Activated CD4-positive, CD25-positive, alpha-beta regulatory T cell treated with anti-CD3 and anti-CD28 coated beads, Interleukin-2, amount 50 U/mL, for 24 hours (primary cell): Measurements from ENCODE around the gene NCOR2.

ENCODE experiments used
- ATAC-seq, 2 donors: fragments of 150-1000 bp; cut with Tn5 transposase; one replicate each; pipeline ENCODE4 v1.10.0; 2021; ENCODE audit warnings: mild to moderate bottlenecking in 1 of 2, moderate library complexity in 1 of 2

The NCOR2 gene

DNA sequence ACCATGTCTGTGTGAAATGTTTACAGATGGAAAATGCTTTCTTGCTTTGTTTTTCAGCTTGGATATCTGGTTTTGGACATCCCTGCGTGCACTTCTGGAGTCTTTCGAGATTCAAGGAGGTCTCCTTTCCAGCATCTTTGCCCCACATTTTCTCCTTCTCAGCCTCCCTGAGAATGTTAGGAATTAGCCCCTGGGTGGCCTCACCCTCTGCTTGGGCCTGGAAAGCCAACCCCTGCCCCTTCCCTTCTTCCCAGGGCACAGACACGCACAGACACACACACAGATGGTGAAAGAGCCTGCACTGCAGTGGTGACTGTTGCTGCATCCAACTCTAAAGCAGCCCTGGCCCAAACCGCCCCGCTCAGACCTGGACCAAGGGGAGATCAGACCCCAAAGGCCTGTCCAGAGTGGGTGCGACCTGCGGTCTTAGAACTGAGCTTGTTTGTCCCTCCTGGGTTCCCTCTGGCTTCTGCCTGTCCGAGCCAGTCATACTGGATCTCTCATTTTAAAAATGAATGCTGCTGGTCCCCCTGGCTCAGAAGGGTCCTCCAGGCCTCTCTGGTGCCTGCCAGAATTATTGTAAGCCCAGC lies 8.7 kb upstream of the NCOR2 start:
- no peak for ATAC-seq

DNA sequence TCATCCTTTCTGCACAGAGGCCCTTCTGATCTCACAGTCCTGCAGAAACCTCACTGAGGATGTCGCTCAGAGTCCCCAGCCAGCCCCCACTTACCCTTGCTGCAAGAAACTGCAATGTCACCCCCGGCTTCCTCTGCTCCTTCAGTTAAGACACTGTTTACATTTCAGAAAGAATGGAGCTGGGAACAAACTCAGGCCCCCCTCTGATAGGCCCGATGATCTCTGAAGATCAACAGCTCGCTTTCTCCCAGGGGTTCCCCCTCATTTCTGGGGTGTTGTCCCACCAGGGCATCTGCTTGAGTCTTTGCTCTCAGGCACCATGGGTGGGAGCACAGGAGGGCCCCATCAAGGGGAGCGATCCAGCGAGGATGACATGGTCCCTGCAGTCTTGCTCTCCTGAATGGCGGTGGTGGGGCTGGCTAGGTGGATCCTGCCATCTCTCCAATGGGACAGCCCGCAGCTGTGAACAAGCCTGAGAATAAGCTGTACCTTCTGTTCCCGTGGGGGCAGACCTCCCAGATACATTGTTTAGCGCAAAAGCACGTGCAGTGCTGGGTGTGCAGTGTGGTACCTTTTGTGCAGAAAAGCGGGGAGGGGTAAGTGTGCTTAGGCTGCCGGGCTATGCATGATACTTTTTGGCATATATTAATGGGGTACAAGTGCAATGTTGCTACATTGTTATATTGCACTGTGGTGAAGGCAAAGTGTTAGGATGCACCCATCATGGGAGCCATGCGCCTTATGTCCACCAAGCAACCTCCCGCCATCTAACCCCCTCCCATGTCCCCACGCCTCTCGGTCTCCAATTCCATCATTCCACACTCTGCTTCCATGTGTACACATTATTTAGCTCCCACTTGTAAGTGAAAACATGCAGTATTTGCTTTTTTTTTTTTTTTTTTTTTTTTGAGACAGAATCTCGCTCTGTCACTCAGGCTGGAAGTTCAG lies 6.7 kb upstream of the NCOR2 start:
- no peak for ATAC-seq

DNA sequence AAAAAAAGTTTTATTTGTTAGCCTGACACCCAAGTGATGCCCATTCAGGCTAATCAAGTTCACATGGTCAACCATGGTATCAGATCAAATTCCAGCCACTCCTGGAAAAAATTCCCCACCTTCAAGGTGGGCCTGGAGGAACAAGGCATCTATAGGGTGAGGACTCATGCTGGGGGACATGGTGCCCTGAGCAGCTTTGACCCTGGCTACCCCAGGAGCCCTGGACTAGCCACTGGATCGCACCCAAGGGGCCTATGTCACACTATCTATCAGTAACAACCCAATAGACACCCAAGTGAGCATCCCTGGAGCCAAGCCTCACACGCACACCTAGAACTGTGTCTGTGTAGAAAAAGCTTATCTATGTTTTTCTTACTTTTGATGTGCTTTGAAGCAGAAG lies 4.1 kb upstream of the NCOR2 start:
- no peak for ATAC-seq

DNA sequence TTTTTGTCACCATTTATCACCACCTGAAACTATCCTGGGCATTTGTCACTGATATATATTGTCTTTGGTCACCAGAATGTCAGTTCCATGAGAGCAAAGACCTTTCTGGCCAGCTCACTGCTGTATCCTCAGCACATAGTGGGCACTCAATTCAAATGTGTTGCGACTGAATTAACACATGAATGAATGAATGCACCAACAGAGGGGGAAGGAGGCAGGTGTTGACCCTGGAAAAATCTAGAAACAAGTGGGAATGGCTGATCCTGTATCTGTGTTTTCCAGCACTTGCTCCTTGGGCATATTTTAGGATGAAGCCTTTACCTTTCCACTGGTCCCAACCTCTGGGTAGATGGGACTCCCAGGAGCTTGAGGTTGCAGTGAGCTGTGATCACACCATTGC lies 3.4 kb upstream of the NCOR2 start:
- ATAC-seq: no peak

DNA sequence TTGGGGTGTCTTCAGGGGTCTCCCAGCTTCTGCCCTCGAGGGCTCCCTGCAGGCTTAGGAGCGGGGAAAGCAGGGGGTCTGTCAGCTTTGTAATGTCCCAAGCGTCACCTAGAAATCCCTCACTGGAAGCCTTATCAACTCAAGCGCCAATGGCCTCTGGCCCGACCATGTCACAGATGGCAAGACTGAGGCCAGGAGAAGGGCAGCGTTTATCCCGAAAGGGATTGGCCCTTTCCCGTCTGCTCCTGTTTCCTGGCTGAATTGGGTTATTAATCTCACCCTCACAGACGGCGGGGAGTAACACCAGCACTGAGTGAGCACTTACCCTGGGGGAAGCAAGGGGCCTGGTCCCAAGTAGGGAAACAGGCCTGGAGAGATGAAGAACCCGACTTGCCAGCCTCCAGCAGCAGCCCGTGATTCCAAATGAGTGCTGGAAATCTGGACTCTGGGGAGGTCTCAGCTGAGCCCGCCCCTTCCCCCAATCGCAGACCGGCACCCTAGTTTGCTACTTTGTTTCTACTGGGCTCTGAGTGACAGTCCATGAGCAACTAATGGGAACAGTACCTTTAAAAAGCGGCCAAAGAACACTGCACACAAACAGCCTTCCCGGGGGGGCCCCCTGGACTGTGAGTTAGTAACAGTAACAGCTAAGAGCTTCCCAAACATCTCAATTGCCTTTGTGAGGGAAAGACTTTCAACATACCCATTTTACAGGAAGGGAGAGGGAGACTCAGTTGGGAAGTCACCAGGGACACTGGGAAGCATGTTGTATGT lies 2.1 kb upstream of the NCOR2 start:
- no peak for ATAC-seq

DNA sequence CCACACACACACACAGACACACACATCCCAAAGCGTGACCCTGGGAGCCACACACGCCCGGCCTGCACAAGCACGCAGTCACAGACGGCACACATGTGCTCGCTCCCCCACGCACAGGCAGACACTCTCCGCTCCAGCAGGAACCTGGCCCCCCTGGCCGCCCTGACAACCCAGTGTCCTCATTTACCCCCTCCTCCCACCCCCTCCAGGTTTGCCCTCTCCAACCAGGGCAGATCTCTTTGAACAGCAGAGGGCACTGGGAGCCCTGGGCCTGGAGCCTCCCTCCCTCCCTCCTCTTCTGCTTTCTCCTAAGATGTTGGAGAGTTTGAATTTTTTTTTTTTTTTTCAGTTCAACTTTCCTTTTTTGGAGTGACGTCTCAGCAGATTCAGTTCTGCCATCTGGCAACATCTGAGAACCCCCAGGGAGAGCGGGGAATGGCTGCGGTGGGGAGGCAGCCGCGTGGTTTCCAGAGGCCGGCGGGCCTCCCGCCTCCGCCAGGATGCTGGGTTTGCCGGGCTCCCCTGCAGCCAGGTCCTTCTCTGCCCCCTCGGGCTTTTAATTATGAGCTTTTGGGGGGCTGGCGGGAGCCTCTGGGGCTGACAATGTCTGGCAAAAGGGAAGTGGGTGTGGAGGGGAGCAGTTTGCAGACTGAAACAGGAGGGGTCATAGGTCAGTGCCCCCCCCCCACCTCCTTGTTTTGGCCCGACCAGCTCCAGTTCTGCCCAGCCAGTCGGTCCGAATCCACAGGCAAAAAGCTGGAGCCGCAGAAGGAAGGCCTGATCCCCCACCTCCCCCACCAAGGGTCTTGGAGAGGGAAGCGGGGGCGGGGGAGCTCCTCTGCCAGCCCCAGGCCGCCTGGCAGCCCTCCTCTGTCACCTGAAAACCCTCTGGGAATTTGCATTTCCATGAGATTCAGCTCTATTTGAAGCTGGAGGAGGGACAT lies 1.3 kb upstream of the NCOR2 start:
- ATAC-seq: no peak

DNA sequence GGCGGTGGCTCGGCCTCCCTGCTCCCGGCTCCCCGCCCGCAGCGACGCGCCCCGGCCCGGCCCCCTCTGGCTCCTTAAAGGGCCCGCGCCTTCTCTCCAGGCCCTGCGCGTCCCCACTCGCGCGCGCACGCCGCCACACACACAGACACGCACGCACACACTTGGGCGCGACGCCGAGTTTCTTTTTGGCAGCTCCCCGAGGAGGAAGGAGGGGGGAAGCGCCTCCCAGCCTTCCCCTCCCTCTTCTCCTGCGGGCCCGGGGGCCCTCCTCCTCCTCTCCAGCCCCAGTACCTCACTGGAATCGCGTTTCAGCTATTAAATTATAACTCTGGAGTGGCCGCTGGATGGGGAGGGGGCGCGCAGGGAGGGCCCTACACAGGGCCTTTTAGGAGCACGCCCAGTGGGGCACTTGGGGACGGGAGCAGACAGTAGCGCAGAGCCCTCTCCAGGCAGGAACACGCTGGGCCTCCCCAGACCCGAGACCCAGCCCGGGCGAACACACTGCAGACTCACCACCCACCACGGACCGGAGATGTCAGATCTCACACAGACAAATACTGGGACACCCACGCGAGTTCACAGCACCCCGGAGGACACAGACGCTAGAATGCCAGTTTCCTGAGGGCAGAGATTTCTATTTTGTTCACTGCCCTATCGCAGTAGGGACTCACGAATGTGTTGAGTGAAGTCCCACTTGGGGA lies 411 bp upstream of the NCOR2 start:
- ATAC-seq: peak; percentile 82 to 85

DNA sequence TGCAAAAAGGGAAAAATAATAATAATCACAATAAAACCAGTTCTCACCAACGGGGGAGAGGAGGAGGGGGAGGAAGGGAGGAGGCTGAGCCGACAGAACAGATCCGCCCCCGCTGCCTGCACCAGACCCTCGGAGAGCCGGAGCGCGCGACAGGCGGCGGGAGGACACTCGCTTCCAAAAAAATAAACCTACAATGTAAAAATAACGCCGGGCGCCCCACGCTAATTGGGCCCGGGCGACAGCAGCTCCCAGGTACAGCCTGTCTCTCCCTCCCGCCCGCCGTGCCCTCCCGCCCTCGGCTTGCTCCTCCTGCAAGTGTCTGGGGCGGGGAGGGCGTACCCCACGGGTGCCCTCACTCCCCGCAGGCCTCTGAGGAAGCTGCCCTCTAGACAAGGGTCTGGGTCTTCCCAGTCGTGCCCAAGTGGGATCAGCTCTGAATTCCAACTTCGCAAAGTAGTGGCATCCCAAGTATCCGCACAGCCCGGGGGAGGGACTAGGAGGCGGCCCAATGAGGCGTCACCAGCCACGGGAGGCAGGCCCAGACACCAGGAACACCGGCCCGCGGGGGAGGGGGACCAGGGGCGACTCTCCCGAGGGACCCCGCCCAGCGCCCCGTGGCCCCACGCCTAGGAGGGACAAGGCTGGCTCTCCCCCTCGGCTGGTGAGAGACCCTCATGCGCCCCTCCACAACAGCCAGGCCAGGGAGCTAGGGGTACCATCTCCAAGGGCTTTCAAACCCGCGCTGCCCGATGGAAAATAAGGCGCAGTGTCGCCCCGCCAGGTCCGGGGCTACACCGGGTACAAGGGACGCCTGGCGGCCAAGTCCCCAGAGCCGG lies 1.0 kb downstream of the NCOR2 start:
- peak; percentile 47 to 52 for ATAC-seq

DNA sequence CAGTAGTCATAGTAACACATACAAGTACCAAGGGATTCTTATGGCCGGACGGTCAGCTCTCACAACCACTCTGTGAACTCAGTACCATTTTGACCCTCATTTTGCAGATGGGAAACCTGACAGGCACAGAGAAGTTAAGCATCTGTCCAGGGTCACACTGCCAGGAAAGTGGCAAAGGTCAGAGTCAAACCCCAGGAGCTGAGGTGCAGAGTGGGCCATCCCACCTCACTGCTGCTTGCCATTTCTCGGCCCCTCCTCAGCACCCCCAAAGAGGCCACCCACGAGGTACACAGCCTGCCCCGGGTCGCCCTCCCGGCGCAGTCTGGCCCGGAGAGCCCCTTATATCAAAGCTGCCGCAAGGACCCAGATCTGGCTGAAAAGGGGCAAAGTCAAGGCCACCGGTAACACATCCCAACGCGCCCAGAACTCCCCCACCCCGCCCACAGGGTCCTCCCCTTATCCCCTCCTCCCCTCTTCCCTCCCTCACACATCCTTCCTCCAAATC lies 1.7 kb downstream of the NCOR2 start:
- ATAC-seq: no peak

DNA sequence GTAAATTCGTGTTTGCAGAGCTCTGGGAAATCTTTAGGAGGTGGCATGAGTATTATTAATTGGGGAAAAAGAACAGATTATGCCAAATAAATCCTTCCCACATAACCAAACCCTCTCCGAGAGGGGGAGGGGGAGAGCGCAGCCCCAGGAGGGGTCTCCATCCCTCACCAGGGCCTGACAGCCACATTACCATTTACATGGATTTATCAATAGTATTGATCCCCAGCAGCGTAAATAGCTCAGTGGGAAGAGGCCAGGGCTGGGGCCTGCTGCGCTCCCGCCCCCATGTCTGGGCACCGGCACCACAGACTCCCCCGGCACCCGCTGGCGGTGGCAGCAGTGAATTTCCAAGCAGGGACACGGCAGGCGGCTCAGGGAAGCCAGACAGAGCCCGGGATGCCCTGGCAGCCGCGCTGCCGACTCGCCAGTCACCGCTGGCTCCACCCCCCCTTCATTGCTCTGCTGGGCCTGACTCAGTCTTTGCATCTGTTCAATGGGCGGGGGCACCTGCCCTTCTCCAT lies 2.4 kb downstream of the NCOR2 start:
- no peak for ATAC-seq

DNA sequence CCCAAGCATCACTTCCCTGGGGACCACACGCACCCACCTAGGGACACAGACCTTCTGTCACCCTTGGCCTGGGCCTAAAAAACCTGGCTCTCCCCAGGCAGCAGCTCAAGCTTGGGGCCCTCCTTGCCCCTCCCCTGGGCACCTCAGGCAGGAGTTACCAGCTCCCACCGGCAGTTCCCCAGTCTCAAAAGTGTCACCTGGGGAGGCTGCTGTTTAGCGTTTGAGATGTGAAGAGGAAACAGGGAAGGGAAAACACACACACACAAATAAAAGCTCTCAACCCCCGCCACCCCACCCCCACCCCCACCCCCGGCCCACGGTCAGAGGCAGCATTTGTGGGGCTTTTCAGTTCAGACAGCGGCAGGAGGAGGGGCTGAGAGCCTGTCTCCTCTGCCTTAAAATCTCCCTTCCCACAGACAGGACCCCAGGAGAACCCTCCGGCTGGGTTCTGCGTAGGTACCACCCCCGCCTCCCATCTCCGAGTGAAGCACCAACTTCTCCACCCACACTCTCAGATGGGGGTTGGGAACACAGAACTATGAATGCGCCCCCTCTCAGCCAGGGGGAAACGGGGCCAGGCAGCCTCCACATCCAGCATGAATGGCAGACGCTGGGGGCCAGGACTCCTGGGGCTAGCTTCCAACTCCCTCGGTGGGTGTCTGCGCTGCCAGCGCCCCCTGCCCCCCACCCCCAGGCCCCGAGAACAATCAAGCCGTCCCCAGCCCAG lies 3.0 kb downstream of the NCOR2 start:
- no peak for ATAC-seq

DNA sequence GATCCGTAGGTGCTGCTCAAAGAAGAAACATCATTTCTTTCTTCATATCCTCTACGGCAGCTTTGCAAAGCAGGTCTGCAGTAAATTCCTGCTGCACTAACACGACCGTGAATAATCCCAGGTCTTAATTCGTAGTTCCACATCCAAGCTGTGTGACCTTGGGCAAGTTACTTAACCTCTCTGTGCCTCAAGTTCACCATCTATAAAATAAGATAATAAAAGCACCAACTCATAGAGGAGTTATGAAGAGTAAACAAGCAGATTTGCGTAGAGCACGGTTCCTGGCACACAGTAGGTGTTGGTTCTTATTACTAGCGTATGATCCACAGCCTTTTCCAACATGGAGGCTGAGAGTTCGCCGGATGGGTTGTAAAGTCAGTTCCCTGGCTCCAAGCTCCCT lies 3.6 kb downstream of the NCOR2 start:
- ATAC-seq: no peak

DNA sequence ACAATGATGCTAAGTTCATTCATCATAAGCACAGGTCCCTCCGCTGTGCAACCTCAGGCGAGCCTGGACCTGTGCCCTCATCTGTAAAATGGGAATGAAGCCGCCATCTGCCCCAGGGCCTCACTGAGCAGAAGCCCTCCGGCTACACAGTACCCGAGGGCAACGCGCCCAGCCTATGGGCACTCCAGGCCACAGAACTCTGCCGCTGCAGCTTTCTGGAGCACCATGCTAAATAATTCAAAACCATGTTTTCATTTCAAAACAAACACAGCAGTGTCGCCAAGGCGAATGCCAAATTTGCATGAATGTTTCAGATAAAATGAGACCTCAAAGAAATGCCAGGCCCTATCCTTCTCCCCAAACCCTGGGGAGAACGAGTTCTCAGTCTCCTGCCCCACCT lies 4.0 kb downstream of the NCOR2 start:
- ATAC-seq: no peak

DNA sequence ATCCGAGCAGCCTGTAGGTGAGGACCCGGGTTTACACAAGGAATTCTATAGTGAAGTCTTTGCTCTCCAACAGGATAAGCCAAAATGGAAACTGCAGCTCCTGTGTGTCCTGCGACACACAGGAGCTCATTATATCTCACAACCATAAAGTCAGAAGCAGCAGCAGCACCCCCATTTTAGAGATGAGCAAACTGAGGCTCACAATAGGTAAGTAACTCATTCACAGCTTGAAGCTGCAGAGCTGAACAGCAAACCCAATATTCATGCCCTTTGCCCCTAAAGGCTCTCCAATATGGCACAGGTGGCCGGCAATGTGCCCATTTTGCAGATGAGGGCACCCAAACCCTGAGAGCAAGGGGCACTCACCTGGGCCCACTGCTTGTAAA lies 4.6 kb downstream of the NCOR2 start:
- ATAC-seq: no peak

DNA sequence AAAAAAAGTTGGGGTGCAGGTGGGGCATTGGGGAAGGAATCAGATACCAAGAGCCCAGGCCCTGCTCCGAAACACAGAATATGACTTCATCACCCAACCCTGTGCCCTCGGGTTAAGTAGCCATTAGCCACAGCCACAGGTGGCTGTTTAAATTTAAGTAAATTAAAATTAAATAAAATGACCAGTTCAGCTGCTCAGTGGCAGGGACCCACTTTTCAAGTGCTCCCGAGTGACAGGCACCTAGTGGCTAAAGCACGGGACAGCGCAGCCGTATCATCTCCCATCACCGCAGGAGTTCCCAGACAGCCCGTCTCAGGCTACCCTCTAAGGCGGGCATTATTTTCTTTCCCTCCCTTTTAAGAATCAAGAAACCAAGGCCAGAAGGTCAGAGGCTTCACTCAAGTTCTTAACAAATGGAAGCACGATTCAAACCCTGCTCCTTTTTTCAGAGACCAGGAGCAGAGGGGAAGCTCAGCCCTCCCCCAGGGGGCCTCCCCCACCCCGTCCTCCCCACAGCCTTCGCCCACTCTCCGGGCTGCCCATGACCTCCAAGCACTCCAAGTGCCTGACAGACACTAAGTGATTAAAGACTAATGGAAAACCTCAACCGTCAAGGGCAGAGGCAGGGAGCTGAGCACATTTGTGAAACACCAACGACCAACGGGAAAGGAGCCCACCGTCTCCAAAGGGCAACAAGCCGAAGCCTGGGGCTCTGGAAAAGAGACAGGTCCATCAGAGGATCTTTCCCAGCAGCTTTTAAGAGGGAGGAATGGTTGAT lies 5.2 kb downstream of the NCOR2 start:
- ATAC-seq: no peak

DNA sequence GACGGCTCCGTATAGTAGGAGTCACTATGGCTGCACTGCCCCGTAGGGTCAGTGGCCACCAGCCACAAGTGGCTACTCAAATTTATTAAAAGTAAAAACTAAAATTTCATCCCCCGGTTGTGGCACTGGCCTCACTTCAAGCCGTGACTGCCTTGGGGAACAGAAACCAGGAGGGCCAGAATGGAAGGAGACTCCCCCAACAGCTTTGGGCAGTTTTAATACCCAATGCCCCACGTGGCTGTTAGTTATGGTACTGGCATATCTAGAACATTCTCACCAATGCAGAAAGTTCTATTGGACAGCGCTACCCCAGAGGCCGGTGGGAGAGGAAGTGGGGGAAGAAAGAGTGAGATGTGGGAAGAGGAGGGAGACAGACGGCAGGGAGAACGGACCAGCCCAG lies 6.2 kb downstream of the NCOR2 start:
- ATAC-seq: no peak

DNA sequence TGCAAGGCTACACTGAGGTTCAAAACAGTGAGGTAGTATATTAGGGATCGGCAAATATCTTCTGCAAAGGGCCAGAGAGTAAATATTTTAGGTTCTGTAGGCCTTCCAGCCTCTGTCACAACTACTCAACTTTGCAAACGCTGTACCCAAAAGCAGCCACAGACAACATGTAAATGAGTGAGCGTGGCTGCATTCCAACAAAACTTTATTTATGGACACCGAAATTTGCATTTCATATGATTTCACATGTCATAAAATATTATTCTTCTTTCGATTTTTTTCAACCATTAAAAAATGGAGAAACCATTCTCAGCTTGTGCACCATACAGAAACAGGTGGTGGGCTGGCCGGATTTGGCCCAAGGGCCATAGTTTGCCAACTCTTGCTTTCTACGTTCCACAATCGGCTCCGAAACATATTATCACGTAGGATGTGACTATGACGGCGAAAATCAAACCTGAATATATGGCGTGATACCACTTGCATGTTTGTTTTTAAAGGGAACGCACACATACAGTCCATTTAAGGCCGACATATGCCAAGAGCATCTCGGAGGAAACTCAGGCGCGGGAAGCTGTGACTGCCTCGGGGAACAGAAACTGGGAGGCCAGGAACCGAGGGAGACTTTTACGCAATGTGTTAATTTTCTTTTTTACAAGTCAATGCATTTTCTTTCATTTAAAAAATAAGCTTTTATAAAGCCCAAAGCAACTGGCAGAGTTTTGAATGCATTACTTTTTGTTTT lies 7.1 kb downstream of the NCOR2 start:
- no peak for ATAC-seq
